ENCODE data around the gene TTC33.

DNA sequence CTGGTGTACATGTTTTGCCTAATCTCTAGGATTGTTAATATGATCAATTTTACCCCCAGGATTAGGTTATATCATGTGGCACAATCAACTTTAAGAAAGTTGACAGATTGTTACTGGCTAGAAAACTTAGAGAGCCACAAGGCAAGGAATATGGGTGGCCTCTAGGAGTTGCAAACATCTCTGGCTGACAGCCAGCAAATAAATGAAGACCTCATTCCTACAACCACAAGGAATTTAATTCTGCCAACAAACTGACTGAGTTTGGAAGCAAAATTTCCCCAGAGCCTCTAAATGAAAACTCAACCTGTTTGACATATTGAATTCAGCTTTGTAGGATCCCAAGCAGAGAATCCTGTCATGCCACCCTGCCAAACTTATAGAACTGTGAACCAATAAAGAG, 272.4 kb downstream of the TTC33 start:
- TF ChIP-seq, protein P1, sequence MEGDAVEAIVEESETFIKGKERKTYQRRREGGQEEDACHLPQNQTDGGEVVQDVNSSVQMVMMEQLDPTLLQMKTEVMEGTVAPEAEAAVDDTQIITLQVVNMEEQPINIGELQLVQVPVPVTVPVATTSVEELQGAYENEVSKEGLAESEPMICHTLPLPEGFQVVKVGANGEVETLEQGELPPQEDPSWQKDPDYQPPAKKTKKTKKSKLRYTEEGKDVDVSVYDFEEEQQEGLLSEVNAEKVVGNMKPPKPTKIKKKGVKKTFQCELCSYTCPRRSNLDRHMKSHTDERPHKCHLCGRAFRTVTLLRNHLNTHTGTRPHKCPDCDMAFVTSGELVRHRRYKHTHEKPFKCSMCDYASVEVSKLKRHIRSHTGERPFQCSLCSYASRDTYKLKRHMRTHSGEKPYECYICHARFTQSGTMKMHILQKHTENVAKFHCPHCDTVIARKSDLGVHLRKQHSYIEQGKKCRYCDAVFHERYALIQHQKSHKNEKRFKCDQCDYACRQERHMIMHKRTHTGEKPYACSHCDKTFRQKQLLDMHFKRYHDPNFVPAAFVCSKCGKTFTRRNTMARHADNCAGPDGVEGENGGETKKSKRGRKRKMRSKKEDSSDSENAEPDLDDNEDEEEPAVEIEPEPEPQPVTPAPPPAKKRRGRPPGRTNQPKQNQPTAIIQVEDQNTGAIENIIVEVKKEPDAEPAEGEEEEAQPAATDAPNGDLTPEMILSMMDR (IDR thresholded peaks at IDR 0.05), result no peak
- no peak for TF ChIP-seq POLR2A (IDR thresholded peaks at IDR 0.05)

Data from right lobe of liver (tissue), 4 donors.